DMS153 (cell line): Measurements from ENCODE around the gene RAB4B.
"Not testable (repeated sequence)": the region's sequence is repeated elsewhere in the genome, so short reads cannot be mapped to it uniquely, and the experiment has no call there.

Experiments
- DNase-seq: peaks from one replicate; lab custom pipeline; 2025; lab: John Stamatoyannopoulos, UW

The RAB4B gene

GRCh38 chr19:40803857-40804782 lies 26.1 kb downstream of the RAB4B start:
- DNase-seq, result no peak

- DNase-seq, result no peak
These were observed 26.8 kb downstream of the RAB4B start for GRCh38 chr19:40804783-40805242.

- no peak for DNase-seq
These were observed 27.3 kb downstream of the RAB4B start for GRCh38 chr19:40805258-40805868.

GRCh38 chr19:40806423-40807146 lies 28.5 kb downstream of the RAB4B start:
- no peak for DNase-seq

- no peak for DNase-seq
These were observed 29.3 kb downstream of the RAB4B start for GRCh38 chr19:40807147-40808020.

GRCh38 chr19:40808021-40808325 lies 29.9 kb downstream of the RAB4B start:
- no peak for DNase-seq

- DNase-seq, result no peak
These were observed 30.4 kb downstream of the RAB4B start for GRCh38 chr19:40808497-40808896.

GRCh38 chr19:40809358-40810086 lies 31.5 kb downstream of the RAB4B start:
- DNase-seq, result no peak

- no peak for DNase-seq
These were observed 32.1 kb downstream of the RAB4B start for GRCh38 chr19:40810160-40810559.

GRCh38 chr19:40810649-40811408 lies 32.8 kb downstream of the RAB4B start:
- peak; percentile 43 for DNase-seq

GRCh38 chr19:40811478-40812341 lies 33.7 kb downstream of the RAB4B start:
- DNase-seq, result no peak

- not testable (repeated sequence) for DNase-seq
These were observed 34.5 kb downstream of the RAB4B start for GRCh38 chr19:40812571-40812970.

GRCh38 chr19:40813182-40813581 lies 35.1 kb downstream of the RAB4B start:
- DNase-seq, result no peak

GRCh38 chr19:40815223-40815622 lies 37.2 kb downstream of the RAB4B start:
- no peak for DNase-seq

GRCh38 chr19:40818480-40819399 lies 40.7 kb downstream of the RAB4B start:
- peak; percentile 45 for DNase-seq

- not testable (repeated sequence) for DNase-seq
These were observed 41.6 kb downstream of the RAB4B start for GRCh38 chr19:40819479-40820234.

GRCh38 chr19:40822161-40822560 lies 44.1 kb downstream of the RAB4B start:
- no peak for DNase-seq
